Lower lobe of right lung (tissue), 2 donors: ENCODE measurements around the gene AGAP3. TPM values are rescaled to one million over a fixed set of nuclear protein-coding genes. Genes with fewer than 3 reads are reported as not detected.

Experiments
- ATAC-seq, 2 donors: fragments of 200-7000 bp; cut with Tn5 transposase; one replicate each; pipeline ENCODE4 v1.9.1; 2020 to 2022; ENCODE audit warnings: mild to moderate bottlenecking in 2 of 2, moderate library complexity in 2 of 2
- DNase-seq: peaks from one replicate; pipeline ENCODE4 v3.0.0-alpha.2; 2020
- H3K27ac ChIP-seq: fragments of 200-600 bp; one replicate; pipeline ENCODE4 v1.8.0; 2022
- H3K27me3 ChIP-seq: fragments of 200-600 bp; one replicate; pipeline ENCODE4 v1.8.0; 2022; ENCODE audit warnings: low read depth
- H3K36me3 ChIP-seq: fragments of 200-600 bp; one replicate; pipeline ENCODE4 v1.8.0; 2022; ENCODE audit warnings: mild to moderate bottlenecking
- H3K4me1 ChIP-seq: fragments of 200-600 bp; one replicate; pipeline ENCODE4 v1.8.0; 2022
- H3K4me3 ChIP-seq: fragments of 200-600 bp; one replicate; pipeline ENCODE4 v1.8.0; 2022; ENCODE audit warnings: mild to moderate bottlenecking
- H3K9me3 ChIP-seq: fragments of 200-600 bp; one replicate; pipeline ENCODE4 v1.8.0; 2022
- CTCF ChIP-seq: fragments of 200-600 bp; IDR thresholded peaks from one replicate; pipeline ENCODE4 v1.8.0; 2022; ENCODE audit warnings: antibody characterized with exemption, mild to moderate bottlenecking
- intact Hi-C: fragments of 100-400 bp; cut with DNase I; formaldehyde crosslinking; loops from one replicate; pipeline ENCODE4 v1.11.0; 2022
- total RNA-seq: library from RNA; stranded (reverse); fragmentation: NEBNext Ultra II Directional; extraction: Animal tissue kit (Norgen Biotek cat#: 25700); gene quantifications from one replicate; pipeline ENCODE4 v1.2.1, GENCODE V29; 2021
- donor health status: DM: no; HTN: yes; CAD: no; lungs with severe emphysema.

AGAP3 gene
- total RNA-seq, 1 donor from 2014 or later = 157 TPM

- intact Hi-C loops = no loop called here
- Histone ChIP-seq H3K4me1 (peaks cover 16% of the 10 kb centered on the region), H3K9me3 (no peaks in the 10 kb centered on the region), H3K27me3 (no peaks in the 10 kb centered on the region), H3K36me3 (peaks cover 88% of the 10 kb centered on the region), H3K27ac (no peak overlapping the region), H3K4me3 (peak overlapping the region; percentile 37)
- ATAC-seq (no peak), DNase-seq (no peak)
- TF ChIP-seq CTCF = no peak
These were observed 38.7 kb downstream of the AGAP3 start for GRCh38 chr7:151124899-151125399.

GRCh38 chr7:151125470-151125845 lies 39.2 kb downstream of the AGAP3 start:
- no peak overlapping the region for H3K27ac ChIP-seq
- peaks cover 16% of the 10 kb centered on the region for H3K4me1 ChIP-seq
- H3K36me3 ChIP-seq = peaks cover 88% of the 10 kb centered on the region
- peak overlapping the region; percentile 37 for H3K4me3 ChIP-seq
- H3K27me3 ChIP-seq = no peaks in the 10 kb centered on the region
- intact Hi-C loops = no loop called here
- DNase-seq (peak; percentile 51), ATAC-seq (no peak)
- H3K9me3 ChIP-seq = no peaks in the 10 kb centered on the region
- TF ChIP-seq CTCF = no peak

GRCh38 chr7:151125846-151126481 lies 39.7 kb downstream of the AGAP3 start:
- peak; percentile 39 for DNase-seq
- Histone ChIP-seq H3K27me3 (no peaks in the 10 kb centered on the region), H3K4me3 (peak overlapping the region; percentile 37), H3K27ac (no peak overlapping the region), H3K9me3 (no peaks in the 10 kb centered on the region), H3K36me3 (peaks cover 88% of the 10 kb centered on the region), H3K4me1 (peaks cover 16% of the 10 kb centered on the region)
- no peak for ATAC-seq
- intact Hi-C loops = no loop called here
- no peak for TF ChIP-seq CTCF

- DNase-seq (peak; percentile 61), ATAC-seq (no peak)
- intact Hi-C loops = no loop called here
These were observed 40.3 kb downstream of the AGAP3 start for GRCh38 chr7:151126491-151127137.

GRCh38 chr7:151128144-151128543 lies 41.9 kb downstream of the AGAP3 start:
- H3K27me3 ChIP-seq = no peaks in the 10 kb centered on the region
- intact Hi-C loops = no loop called here
- H3K4me1 ChIP-seq = peaks cover 16% of the 10 kb centered on the region
- H3K9me3 ChIP-seq = no peaks in the 10 kb centered on the region
- no peak for TF ChIP-seq CTCF
- peaks cover 88% of the 10 kb centered on the region for H3K36me3 ChIP-seq
- DNase-seq (no peak), ATAC-seq (no peak)
- no peak overlapping the region for H3K27ac ChIP-seq
- H3K4me3 ChIP-seq = no peak overlapping the region

More at GRCh38 chr7:151126491-151127137, 40.3 kb downstream of the AGAP3 start:
- TF ChIP-seq CTCF = no peak
- Histone ChIP-seq H3K27ac (no peak overlapping the region), H3K27me3 (no peaks in the 10 kb centered on the region), H3K4me3 (no peak overlapping the region), H3K4me1 (peaks cover 16% of the 10 kb centered on the region), H3K36me3 (peaks cover 88% of the 10 kb centered on the region), H3K9me3 (no peaks in the 10 kb centered on the region)
